Measurements from ENCODE around the gene IRS1.

DNA sequence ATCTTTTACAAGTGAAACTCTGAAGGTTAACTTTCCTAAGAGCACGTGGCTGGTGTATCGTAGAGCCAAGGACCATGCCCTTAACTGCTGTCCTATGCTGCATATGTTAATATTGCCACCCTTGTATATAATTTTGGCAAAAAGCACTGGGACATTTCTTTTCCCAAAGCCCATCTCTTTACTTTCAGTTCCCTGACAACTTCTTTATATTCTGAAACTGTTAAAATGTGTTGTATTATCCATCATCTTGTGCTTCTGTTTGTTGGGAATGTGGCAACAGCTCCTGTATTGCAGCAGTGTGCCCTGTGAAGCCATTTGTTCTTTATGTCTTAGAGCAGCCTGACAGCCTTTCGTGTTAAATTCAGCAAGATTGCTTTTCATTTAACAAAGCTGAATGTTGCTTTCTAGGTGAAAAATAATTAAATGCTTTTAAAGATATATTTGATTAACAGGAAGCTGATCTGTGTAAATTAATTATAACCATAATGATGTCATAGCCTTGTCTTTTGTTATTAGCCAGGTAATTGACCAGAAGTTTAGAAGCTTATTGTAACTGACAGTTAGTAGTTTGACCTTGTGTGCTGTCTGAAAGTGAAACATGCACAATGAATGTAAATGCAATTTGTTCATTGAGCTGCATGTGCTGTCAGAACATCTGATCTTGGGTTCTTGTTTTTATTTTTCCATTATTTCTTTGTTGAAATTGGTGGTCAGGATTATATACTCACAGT is 45.9 kb upstream of the IRS1 start:
- TF ChIP-seq CTCF (IDR thresholded peaks at IDR 0.05) (no peak), POLR2AphosphoS5 (IDR thresholded peaks at IDR 0.05) (no peak)
